WTC11 (cell line): ENCODE measurements around the gene CTDSP2.

ENCODE experiments used
- ESRRA ChIP-seq: sonication (generic); formaldehyde crosslinking; IDR thresholded peaks from 2 replicates; pipeline ENCODE4 v1.8.1; 2022; ENCODE audit warnings: mild to moderate bottlenecking, missing genetic modification reagents, borderline replicate concordance
- SMAD3 ChIP-seq: sonication (generic); formaldehyde crosslinking; IDR thresholded peaks from 2 replicates; pipeline ENCODE4 v1.8.0; 2022; ENCODE audit warnings: missing genetic modification reagents, mild to moderate bottlenecking, borderline replicate concordance
- SMAD4 ChIP-seq: sonication (generic); formaldehyde crosslinking; IDR thresholded peaks from 2 replicates; pipeline ENCODE4 v1.8.0; 2022; ENCODE audit warnings: mild to moderate bottlenecking, missing genetic modification reagents
- TP53 ChIP-seq: sonication (generic); formaldehyde crosslinking; IDR thresholded peaks from 2 replicates; pipeline ENCODE4 v1.8.1; 2023; ENCODE audit warnings: mild to moderate bottlenecking, missing genetic modification reagents
- TF ChIP-seq, protein P1 (sequence below): sonication (generic); formaldehyde crosslinking; IDR thresholded peaks from 2 replicates; pipeline ENCODE4 v1.8.1; 2023; ENCODE audit warnings: mild to moderate bottlenecking, missing genetic modification reagents, moderate library complexity
- TF ChIP-seq, protein P2 (sequence below): fragments of 200-600 bp; IDR thresholded peaks from 2 replicates; pipeline ENCODE4 v1.8.0; 2022; ENCODE audit warnings: antibody characterized with exemption
- TF ChIP-seq, protein P3 (sequence below): sonication (generic); formaldehyde crosslinking; IDR thresholded peaks from 2 replicates; pipeline ENCODE4 v1.8.0; 2022; ENCODE audit warnings: mild to moderate bottlenecking, missing genetic modification reagents
- TF ChIP-seq, protein P4 (sequence below): fragments of 250-450 bp; sonication (Bioruptor Pico); IDR thresholded peaks from 2 replicates; pipeline ENCODE4 v1.9.0; 2021; ENCODE audit warnings: mild to moderate bottlenecking
- TF ChIP-seq, protein P5 (sequence below): sonication (generic); formaldehyde crosslinking; conservative IDR thresholded peaks from 2 replicates; pipeline ENCODE4 v1.8.1; 2022; ENCODE audit warnings: mild to moderate bottlenecking, missing genetic modification reagents

DNA sequence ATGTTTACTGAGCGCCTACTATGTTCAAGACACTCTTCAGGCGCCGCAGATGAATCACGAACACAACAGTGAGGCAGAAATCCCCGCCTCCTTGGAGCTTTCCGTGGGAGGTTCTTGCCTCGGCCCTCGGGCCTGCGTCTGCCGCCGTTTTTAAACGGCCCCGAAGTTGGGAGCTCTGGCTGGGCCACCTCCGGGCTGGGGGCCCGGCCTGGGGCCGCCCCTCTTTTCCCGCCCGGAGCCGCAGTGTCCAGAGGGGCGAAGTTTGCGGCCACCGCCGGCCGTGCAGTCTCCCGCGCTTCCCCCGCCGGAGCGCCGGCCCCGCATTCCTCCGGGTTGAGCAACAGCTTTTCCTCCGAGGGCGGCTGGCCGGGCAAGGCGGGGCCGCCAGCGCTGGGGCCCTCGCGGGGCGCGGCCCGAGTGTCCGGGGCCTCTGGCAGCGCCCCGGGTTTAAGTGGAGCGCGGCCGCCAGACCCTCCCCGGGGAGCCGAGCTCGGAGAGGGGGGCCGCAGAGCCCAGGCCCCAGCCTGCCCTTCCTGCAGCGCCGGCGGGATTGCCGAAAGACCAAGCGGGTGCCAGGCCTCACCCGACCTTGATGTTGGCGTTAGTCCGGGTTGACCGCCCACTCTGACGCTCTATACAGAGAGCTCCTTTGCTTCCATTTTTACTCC is 18.7 kb upstream of the CTDSP2 start:
- TF ChIP-seq, protein P1, sequence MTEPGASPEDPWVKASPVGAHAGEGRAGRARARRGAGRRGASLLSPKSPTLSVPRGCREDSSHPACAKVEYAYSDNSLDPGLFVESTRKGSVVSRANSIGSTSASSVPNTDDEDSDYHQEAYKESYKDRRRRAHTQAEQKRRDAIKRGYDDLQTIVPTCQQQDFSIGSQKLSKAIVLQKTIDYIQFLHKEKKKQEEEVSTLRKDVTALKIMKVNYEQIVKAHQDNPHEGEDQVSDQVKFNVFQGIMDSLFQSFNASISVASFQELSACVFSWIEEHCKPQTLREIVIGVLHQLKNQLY (CRISPR knock-in tag): no peak
- TF ChIP-seq, protein P2, sequence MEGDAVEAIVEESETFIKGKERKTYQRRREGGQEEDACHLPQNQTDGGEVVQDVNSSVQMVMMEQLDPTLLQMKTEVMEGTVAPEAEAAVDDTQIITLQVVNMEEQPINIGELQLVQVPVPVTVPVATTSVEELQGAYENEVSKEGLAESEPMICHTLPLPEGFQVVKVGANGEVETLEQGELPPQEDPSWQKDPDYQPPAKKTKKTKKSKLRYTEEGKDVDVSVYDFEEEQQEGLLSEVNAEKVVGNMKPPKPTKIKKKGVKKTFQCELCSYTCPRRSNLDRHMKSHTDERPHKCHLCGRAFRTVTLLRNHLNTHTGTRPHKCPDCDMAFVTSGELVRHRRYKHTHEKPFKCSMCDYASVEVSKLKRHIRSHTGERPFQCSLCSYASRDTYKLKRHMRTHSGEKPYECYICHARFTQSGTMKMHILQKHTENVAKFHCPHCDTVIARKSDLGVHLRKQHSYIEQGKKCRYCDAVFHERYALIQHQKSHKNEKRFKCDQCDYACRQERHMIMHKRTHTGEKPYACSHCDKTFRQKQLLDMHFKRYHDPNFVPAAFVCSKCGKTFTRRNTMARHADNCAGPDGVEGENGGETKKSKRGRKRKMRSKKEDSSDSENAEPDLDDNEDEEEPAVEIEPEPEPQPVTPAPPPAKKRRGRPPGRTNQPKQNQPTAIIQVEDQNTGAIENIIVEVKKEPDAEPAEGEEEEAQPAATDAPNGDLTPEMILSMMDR: no peak
- TF ChIP-seq ESRRA (no peak), TP53 (no peak), SMAD3 (CRISPR knock-in tag) (no peak), SMAD4 (no peak)
- TF ChIP-seq, protein P3, sequence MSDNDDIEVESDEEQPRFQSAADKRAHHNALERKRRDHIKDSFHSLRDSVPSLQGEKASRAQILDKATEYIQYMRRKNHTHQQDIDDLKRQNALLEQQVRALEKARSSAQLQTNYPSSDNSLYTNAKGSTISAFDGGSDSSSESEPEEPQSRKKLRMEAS (CRISPR knock-in tag): no peak
- TF ChIP-seq, protein P4, sequence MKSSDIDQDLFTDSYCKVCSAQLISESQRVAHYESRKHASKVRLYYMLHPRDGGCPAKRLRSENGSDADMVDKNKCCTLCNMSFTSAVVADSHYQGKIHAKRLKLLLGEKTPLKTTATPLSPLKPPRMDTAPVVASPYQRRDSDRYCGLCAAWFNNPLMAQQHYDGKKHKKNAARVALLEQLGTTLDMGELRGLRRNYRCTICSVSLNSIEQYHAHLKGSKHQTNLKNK (CRISPR knock-in tag): no peak
- TF ChIP-seq, protein P5, sequence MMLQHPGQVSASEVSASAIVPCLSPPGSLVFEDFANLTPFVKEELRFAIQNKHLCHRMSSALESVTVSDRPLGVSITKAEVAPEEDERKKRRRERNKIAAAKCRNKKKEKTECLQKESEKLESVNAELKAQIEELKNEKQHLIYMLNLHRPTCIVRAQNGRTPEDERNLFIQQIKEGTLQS (CRISPR knock-in tag): no peak
